NCI-H2196 (cell line): Measurements from ENCODE around the gene ZW10.
A peak's percentile ranks its signal among the peaks of the same experiment; 100 is the strongest.
"Not testable (repeated sequence)": the region's sequence is repeated elsewhere in the genome, so short reads cannot be mapped to it uniquely, and the experiment has no call there.

Source experiments
- DNase-seq: peaks from one replicate; lab custom pipeline; 2025; ENCODE audit not compliant: unreplicated experiment; lab: John Stamatoyannopoulos, UW

The ZW10 gene

GRCh38 chr11:113773416-113774173, at the start of gene ZW10:
ZW10 (minus strand) TSS chr11:113773692; CDS start chr11:113773666, 26 bp downstream.
- peak; percentile 98 for DNase-seq

GRCh38 chr11:113818426-113818825, 44.9 kb upstream of the ZW10 start:
- DNase-seq: no peak

GRCh38 chr11:113817626-113818025, 44.1 kb upstream of the ZW10 start:
- no peak for DNase-seq

GRCh38 chr11:113817162-113817561, 43.7 kb upstream of the ZW10 start:
- DNase-seq: no peak

GRCh38 chr11:113814181-113814580, 40.7 kb upstream of the ZW10 start:
- no peak for DNase-seq

GRCh38 chr11:113808931-113809330, 35.4 kb upstream of the ZW10 start:
- DNase-seq: no peak

- DNase-seq: peak; percentile 40
Observed at GRCh38 chr11:113806406-113806805, 32.9 kb upstream of the ZW10 start.

GRCh38 chr11:113805640-113806039, 32.1 kb upstream of the ZW10 start:
- no peak for DNase-seq

GRCh38 chr11:113802621-113803020, 29.1 kb upstream of the ZW10 start:
- DNase-seq: no peak

- DNase-seq: peak; percentile 66
Observed at GRCh38 chr11:113796663-113797259, 23.3 kb upstream of the ZW10 start.

- DNase-seq: no peak
Observed at GRCh38 chr11:113789675-113790320, 16.3 kb upstream of the ZW10 start.

- DNase-seq: not testable (repeated sequence)
Observed at GRCh38 chr11:113789016-113789415, 15.5 kb upstream of the ZW10 start.

- no peak for DNase-seq
Observed at GRCh38 chr11:113782134-113782533, 8.6 kb upstream of the ZW10 start.

GRCh38 chr11:113781682-113782081, 8.2 kb upstream of the ZW10 start:
- no peak for DNase-seq

- no peak for DNase-seq
Observed at GRCh38 chr11:113779496-113779895, 6.0 kb upstream of the ZW10 start, which contains the start of gene CLDN25. CLDN25 (plus strand) TSS chr11:113779796; CDS start chr11:113779796, 0 bp downstream.

- DNase-seq: peak; percentile 60
Observed at GRCh38 chr11:113778111-113778910, 4.8 kb upstream of the ZW10 start.

- no peak for DNase-seq
Observed at GRCh38 chr11:113774174-113774503, 647 bp upstream of the ZW10 start.

GRCh38 chr11:113773092-113773415, 438 bp downstream of the ZW10 start:
- no peak for DNase-seq

GRCh38 chr11:113771964-113772363, 1.5 kb downstream of the ZW10 start:
- DNase-seq: no peak

- no peak for DNase-seq
Observed at GRCh38 chr11:113764527-113765219, 8.8 kb downstream of the ZW10 start.

- not testable (repeated sequence) for DNase-seq
Observed at GRCh38 chr11:113763040-113763439, 10.5 kb downstream of the ZW10 start.
